ENCODE data around the gene NRARP. TPM values are rescaled to one million over a fixed set of nuclear protein-coding genes. Genes with fewer than 3 reads are reported as not detected.

Gene NRARP
- polyA plus RNA-seq, 1 donor = 5.1 TPM

DNA sequence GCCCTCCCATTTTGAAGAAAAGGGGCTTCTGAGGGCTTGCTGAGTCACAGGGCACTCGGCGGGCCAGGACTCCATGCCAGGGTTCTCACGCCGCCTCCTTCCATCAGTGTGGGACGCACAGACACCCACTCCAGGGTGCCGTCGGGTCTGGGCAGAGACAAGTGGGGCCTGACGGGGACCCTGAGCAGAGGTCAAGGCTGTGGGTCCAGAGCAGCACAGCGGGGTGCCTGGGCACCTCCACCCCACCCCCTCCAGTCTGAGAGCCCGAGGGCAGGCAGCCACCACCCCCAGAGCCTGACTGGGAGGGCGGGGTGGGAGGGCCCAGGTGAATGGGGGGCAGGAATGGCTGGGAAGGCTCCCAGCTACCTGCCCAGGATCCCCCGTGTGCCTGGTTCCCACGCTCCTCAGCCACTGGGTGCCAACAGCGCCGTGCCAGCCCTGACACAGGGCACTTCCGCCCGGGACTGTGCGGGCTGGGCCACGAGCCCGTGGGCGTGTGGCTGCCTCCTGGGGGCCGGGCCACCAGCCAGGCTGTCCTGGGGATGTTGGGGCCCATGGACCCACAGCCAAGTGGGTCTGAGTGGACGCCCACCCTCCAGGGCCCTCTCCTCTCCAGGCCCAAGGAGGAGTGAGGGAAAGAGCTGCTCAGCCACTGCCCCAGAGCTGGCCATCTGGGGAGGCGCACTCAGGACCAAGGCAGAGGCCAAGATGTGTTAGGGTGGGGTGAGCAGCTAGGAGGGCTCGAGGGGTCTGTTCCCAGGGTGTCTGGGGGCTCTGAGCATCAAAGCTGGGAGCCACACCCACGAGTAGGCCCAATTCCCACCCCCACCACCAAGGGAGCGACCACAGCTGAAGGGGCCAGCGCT lies 10.1 kb upstream of the NRARP start:
- DNase-seq = no peak

DNA sequence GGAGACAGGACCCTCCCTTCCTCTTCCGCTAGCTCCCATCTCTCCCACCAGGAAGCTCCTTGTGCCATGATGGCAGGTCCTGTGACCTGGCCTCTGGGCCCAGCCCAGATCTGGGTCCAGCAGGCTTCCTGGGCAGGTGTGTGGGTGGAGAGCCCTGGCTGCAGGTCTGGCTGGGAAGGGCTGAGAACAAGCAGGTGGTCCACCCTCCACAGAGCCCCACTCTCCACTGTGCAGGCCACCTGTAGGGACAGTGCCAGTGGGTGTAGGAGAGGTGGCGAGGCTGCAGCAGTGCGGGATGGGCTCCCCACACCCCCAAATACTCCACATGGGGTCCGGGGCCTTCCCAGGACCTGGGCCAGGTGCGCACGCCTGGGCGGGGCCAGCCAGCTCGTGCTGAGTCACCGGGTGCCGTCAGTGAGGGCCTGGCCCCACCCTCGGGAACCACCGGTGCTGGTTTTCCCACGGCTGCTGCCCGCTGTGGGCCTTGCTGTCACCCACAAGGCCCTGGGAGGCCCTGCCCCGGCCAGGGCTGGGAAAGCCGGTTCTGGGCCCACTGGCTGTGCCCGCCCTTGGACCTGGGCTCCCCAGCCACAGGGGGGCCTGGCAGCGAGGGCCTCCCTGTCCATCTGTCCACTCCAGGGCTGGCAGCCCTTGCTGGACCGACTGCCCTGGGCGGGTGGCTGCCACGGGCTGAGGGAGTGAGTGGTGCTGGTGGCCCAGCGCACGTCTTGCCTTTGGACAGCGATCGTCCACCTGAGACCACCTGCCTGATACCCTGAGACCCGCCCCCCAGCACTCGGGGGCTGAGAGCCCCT lies 9.3 kb upstream of the NRARP start:
- DNase-seq = no peak

DNA sequence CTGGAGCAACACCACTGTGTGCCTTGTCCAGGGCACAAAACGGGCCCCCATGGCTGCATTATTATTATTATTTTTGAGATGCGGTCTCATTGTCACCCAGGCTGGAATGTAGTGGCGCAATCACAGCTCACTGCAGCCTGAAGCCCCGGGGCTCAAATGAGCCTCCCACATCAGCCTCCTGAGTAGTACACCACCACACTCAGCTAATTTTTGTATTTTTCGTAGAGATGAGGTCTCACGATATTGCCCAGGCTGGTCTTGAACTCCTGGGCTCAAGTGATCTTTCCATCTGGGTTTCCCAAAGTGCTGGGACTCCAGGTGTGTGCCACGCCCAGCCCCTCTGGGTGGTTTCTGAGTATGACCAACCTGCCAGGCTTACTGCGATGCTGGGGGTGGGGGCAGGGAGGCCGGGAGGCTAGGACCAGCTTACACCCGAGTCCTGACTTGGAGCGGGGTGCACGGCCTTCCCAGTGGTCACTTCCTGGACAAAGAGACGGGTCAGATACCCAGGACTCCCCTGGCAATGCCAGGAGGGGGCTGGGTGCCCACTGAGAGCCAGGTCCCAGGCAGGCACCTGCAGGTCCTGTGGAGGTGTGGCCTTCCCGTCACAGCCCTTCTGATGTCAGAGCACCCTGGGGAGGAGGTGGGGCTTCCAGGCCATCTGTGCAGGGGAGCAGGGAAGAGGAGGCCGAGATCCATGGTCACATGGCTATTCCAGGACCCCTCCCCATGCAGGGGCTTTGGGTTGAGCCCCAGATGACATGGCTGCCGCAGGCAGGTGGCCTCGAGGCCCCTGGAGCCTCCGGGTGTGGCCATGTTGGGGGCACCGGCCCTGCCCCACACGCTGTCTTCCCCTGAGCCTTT lies 8.3 kb upstream of the NRARP start:
- DNase-seq = no peak

DNA sequence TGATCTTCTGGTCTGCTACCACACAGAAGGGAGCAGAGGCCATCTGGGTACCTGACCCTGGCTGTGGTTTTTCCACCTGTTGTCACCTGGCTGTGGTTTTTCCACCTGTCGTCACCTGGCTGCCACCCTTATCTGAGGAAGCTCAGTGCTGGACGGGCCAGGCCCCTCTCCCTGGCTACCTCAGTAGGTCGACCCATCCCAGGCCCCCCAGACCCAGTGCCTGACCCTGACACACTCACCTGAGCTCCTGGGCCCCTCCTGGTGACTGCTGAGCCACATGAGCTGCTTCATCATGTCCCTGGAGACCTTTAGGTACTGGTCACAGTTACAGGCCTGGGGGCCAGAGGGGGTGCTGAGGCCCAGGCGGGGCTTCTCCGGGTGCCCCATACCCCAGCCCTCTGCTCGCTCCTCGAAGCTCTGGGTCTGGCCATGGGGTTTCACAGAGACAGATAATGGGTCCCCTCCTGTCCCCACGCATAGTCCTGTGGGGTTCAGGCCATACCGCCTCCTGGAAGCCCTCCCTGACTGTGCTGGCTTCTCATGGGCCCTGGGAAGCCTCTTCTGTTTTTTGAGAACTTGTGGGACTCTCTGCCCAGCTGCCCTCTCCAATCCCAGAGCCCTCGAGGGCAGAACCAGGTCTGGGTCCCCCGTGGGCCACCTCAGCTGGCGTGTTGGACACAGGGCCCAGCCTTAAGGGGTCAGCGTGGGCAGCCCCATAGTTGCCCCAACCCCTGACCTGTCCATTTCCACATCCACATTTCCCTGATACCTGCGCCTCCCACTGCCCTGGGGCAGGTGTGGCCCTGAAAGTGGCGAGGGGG lies 7.5 kb upstream of the NRARP start:
- no peak for DNase-seq

DNA sequence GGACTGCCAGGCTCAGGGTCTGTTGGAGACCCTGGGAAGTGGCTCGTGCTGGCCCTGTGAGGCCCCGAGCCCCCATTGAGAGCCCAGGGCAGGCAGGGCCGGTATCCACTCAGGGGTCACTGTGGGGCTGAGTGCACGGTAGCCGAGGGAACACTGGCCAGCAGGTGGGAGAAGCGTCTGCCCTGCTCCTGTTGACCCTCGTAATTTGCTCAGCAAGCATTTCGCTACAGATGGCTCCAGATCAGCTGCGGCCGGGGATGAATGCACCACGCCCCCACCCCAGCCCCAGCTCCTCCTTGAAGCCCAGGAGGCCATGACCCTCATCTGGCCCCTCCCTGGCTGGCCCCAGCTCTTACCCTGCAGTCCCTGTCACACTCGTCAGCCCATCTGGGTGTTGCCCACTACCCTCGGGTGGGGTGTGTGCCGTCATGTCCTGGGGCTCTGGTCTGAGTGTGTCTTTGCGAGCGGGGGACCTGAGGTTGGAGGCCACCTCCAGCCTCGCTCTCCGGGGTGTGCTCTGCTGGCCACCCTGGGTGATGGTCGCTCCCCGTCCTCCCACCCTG lies 6.1 kb upstream of the NRARP start:
- DNase-seq = no peak

DNA sequence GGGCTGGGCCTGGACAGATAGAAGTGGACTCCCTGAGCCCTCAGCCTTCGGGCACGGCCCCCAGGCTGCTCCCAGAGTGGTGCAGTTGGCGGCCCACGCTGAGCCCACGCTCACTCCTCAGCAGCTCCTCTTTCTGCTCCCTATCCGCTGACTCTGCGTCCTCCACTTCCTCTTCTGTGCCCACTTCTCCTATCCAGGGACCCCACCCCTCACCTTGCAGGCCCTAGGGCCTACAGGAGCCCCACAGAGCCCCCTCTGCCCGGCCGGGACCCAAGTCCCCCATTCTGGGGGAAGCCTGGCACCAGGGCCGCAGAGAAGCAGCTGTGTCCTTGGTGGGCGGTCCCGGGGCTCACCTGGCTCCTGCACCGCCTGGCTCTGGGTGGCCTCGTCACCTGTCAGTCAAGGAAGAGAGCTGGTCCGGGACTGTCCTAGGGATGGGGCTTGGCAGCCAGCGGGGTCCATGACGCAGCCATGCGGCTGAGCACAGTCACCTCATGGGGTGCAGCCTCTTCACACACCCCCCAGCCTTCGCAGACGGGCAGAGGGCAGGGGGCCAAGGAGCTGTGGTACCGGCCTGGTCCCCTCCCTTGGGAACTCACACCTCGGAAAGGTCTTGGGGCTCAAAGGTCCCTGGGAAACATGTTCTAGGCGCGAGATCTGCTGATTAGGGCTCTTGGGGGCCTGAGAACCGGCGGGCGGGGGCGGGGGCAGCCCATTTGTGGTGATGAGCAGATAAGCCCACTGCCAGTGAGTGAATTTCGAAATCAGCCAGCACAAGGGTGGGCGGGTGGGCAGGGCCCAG lies 5.4 kb upstream of the NRARP start:
- DNase-seq = no peak

DNA sequence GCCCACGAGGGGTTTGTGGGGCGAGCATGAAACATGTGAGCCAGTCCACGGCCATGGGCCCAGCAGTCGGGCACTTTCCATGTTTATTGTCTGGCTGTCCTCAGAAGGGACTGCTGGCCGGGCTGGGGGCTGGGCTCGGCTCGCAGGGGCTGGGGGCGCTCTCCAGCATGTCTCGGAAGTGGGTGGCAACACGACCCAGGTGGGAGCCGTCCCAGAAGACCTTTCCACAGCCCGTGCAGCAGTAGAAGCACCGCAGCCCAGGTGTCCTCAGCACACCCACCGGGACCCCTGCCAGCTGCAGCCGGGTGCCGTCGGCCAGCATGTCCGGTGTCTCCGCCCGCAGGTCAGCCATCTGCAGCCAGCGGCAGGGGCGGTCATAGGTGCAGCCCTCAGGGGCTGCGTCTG lies 4.8 kb upstream of the NRARP start:
- DNase-seq = no peak

DNA sequence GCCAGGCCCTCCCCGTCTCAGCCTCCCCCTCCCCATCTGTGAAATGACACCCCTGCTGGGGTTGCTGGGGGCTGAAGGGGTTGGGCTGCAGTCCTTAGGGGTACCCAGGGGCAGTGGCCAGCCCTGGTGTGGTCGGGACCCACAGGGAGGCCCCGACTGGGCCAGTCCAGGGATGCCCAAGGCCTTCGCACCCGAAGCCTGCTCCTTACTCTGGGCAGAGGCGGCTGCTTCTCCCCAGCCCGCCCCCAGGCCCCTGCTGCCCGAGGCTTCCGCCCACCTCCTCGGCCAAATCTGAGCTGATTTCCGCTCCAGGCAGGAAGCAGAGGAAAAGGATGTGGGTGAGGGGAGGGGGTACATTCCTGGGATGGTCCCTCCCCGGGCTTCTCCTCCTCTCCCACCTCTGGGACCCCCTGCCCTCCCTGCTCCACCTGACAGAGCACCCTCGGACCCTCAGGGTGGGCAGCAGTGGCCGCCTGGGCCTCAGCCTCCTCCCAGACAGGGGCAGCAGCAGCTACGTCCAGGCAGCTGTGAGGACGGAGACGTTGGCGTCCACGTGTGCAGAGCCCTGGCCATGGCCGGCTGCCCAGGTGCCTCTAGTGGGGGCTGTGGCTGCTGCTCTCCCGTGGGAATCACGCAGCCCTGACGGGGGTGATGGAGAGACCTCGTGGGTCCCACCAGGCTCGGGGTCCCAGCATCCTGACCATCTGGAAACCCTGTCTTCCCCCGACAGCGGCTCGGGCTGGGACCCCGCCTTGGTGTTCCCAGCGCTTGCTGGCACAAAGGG lies 4.2 kb upstream of the NRARP start:
- DNase-seq = no peak

DNA sequence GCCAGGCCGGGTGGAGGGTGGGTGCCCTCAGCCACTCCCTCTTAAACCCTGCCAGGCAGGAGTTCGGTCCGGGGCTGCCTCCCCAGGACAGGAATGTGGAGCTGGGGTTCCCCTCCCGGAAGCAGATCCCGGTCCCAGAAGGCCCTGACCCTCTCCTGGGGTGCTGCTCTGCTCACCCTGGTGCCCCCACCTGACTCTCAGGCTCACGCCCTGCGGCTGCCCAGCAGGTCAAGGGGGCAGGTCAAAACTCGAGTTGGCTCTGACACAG lies 3.7 kb upstream of the NRARP start:
- no peak for DNase-seq

DNA sequence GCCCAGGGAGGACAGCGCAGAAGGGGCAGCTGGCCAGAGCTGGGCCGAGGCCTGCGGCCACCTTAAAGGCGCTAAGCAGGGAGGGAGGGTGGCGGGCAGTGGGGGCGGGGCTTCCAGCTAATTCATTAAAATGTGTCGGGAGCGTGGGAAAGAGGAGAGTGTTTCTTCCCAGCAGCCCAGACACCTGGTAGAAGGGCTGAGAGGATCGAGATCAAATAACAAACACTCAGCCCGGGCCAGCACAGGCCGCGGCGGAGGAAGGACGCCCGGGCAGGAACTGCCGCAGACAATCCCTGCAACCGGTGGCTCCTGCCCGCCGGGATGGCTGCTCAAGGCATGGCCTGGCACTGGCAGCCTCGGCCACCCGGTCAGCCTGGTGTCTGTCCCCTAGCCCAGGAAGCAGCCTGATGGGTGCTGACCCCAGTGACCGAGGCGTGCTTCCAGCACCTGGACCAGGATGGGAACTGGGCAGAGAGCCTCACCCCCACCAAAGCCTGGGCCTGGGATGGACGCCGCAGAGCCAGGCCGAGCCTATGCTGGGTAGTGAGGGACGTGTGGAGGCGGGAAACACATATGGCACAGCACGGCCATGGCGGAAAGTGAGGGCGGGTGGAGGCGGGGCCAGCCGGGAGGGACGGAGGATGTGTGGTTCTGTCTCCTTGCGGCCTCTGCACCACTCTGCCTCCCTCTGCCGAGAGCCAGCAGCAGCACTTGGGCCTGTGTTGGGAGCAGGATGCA lies 3.2 kb upstream of the NRARP start:
- no peak for DNase-seq

DNA sequence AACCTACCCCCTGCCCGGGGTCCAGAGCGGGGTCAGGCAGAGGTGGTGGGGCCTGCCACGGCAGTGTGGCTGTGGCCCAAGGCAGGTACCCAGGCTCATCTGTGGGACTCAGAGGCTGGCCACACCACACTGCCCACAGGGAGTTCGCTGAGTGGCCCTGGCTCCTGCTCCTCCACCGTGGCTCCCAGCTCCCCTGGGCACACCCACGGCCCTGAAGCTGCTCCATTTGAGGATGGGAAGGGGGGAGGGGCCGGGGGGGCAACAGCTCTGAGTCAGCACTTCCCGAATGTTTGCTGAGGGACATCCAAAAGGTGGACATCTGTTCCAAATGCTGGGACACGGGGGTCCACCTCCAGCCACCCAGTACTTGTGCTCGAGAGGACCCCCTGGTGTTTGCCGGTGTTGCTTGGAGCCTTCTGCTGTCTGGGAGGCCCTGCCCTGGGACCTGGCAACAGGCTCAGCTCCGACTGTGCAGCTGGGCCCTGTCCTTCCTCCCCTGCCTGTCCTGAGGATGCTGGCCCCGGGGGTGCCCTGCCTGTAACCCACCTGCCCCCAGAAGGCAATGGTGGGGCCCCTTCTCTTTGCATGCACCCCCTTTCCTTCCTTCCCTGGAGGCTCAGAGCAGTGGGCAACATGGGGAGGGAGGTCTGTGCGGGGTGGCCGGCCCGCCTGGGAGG lies 2.5 kb upstream of the NRARP start:
- no peak for DNase-seq

DNA sequence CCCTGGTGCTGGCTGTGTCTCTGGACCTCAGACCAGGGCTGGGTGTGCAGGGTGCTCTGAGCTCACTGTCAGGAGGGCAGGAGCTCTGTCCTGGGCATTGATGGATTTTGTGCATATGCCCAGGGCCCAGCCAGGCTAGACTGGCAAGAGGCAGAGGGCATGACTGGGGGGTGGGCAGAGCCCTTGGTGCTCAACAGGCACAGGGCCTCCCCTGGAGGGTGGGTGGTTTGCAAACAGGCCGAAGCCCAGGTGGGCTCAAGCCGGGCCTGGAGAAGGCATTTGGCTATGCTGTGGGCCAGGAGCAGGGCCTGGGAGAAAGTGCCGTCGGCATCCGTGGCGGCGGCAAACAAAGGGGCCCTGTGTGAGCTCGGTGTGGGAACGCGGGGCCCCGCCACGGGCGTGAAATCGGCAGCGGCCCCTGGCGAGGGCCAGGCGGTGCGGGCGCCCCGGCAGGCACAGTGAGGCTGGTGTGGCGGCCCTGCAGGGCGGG lies 1.9 kb upstream of the NRARP start:
- no peak for DNase-seq

DNA sequence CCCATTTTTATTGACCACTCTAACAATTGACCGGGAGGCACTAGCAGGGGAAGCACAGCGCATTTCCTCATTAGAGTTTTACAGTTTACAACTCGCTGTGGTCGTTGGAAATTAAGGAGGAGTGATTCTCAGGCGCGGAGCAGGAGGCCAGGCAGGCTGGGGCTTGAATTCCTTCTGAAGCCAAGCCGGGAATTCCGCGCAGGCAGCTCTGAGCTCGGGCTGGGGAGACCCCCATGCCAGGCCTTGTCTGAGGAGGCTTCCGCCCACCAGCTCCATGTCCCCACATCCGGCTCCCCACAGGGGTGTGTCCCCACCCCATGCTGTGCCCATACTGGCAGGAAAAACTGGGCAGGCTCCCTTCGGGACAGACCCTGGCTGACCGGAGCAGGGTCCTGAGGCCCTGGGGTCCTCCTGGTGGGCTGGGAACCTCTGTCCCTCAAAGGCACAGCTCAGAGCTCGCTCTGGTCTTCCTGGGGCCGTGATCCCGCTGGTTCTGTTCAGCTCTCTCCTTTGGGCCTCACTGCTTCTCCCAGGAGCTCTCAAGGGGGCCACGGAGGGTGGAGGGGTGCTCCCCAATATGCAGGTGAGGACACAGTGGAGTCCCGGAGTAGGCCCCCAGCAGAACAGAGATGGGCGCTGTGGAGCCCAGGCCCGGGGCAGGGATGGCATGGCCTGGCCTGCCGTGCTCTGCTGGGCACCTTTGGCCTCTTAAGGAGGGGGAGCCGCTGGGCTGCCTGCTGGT lies 1.3 kb upstream of the NRARP start:
- no peak for DNase-seq

DNA sequence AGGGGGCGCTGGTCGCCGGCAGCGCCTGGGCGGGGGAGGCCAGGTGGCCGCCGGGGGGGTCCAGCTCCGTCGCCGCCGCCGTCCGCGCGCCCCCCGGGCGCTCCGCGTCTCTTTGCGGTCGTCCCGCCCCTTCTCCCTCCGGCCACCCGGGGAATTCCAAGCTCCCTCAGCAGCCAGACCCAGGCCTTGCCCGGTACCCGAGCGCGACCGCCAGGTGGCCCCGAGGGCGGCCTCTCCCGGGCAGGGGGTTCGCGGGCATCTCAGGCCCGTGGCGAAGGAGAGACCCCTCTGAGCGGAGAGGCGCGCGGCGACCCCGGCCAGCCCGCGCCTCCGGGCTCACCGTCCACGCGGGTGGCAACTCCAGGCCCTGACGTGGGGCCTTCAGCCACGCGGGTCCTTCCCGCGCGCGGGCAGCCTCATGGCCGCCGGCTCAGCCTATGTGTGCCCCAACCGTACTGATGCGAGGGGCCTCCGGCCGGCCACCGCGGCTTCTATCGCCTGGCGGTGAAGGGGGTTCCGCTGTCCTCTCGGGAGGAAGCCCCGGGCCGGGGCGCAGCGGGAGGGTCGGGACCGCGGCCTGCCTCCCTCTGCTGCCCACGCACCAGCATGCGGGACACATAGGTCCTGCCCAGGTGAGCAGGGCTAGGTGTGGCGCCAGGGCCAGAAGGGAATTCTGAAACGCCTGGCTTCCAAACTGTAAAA lies 529 bp upstream of the NRARP start:
- DNase-seq = no peak

DNA sequence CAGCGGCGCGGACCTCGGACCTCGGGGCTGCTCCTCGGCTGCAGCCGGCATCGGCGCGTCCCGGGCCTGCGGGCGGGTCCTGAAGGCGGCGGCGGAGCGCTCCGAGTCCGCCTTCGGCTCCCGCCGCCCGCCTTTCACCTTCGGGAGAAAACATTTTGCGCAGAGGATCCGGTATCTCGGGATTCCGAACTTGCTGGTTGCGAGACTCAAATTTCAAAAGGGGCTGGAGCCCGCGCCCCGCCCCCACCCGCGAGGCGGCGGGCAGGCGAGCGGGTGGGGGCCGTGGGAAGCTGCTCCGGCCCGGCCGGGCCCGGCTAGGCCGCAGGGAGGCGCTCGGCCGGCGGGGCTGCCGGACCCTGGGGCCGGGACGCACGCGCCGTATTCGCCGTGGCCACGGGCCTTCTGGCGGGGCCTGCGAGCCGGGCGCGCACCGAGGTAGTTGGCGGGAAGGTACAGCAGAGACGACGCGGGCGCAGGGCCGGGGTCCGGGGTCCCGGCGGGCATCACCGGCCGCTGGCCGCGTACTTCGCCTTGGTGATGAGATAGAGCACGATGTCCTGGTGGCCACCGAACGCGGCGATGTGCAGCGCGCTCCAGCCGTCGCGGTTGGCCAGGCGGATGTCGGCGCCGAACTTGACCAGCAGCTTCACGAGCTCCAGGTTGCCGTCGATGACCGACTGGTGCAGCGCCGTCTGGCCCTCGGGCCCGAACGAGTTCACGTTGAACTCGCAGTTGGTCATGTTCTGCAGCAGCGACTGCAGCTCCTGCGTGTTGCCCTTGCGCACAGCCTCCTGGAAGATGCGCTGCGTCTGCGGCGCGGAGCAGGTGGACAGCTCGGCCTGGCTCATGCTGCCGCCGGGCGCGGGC lies 757 bp downstream of the NRARP start:
- no peak for DNase-seq

DNA sequence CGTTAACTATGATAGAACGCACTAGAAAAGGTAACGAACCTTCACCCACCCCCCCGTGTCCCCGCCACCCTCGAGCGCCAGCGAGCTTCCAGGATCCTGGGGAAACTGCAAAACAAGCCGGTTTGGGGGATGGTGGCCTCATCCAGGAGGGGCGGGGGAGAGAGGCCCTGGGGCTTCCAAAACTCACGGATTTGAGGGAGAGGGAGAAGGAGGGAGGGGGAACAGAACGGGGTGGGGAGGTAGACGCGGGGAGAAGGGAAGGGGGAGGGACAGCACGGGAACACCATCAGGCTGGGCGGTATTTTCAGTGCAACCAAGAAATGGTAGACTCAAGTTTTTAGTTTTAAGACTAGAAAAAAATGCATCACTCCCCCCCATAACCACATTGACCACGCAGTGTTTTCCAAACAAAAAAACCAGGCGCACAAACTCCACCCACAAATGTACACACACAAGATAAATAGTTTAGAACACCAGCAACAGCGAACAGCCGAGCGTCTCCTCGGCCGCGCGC lies 1.4 kb downstream of the NRARP start:
- no peak for DNase-seq

Data from left kidney (tissue), 2 donors.